Testis (tissue), 2 donors: ENCODE data around the gene BHMT.

Source experiments
- CTCF ChIP-seq, 3 experiments: fragments of 450-650 bp in 2 of 3; fragments of 200-600 bp in 1 of 3; sonication (generic) in 1 of 3; IDR thresholded peaks; one replicate each; pipeline ENCODE4 v1.5.1; 2016 to 2019; ENCODE audit warnings: antibody characterized with exemption in 3 of 3, mild to moderate bottlenecking in 2 of 3, moderate library complexity in 1 of 3
- POLR2A ChIP-seq: fragments of 450-650 bp; IDR thresholded peaks from one replicate; pipeline ENCODE4 v1.6.1; 2017; ENCODE audit warnings: antibody characterized with exemption, mild to moderate bottlenecking, moderate library complexity

- no peak for TF ChIP-seq CTCF (IDR thresholded peaks at IDR 0.05)
- TF ChIP-seq POLR2A, result no peak
These were observed 7.9 kb downstream of the BHMT start for GRCh38 chr5:79119486-79119885.
